T-helper 2 cell treated with Interferon-gamma antibody and Interleukin-4, amounts not matched to agents 100 ng/mL and 5 ng/mL, for 36 hours (primary cell): ENCODE measurements around the gene CACNA1E. TPM values are rescaled to one million over a fixed set of nuclear protein-coding genes. Genes with fewer than 3 reads are reported as not detected.

Source experiments
- intact Hi-C: fragments of 100-400 bp; cut with micrococcal nuclease; formaldehyde crosslinking; loops from one replicate; pipeline ENCODE4 v1.15.1; 2023
- total RNA-seq: library from RNA; stranded (reverse); gene quantifications from 2 replicates; pipeline ENCODE4 v1.2.3, GENCODE V29; 2022

Gene CACNA1E
- total RNA-seq, 1 donor from 2014 or later, result 0.05 TPM

DNA sequence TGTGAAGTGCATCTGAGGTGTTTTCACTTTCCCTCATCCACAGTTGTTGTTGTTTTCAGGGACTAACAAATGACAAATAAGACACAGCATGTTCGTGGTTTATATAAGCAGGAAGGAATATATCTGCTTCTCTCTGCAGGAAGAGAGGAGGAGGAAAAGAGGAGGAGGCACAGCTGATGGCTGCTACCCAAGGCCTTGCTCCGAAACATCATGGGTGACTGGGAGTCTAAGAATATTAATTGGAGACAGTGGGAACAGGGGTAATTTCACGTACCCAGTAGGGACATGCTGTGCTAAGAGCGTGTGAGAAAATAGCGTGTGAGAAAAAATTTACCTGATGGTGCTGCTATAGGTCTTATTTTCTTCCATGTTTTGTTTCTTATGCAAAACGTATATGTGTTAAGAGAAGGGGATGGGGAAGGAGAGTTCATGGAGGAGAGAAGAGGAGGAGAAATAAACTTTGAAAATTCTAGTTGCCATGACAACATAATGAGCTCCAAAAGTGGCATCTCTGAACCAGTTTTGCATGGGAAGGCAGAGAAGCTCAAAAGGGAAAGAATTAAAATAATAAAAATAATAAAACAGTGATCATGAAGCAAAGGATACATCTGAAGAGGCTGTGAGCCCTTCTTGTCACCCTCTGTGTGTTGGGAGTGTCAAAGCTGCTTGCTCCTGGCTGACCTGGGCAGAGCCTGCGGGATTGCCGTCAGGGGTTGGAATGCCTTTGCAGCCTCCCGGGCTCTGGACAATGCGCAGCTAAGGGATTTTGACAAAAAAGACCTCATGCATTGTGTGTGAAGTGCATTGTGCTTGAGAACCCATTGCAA, 192.0 kb downstream of the CACNA1E start:
- intact Hi-C loops, result loop anchor here (5.0 kb wide), 1 partner anchor 198 kb away; no protein-coding TSS in a partner anchor

DNA sequence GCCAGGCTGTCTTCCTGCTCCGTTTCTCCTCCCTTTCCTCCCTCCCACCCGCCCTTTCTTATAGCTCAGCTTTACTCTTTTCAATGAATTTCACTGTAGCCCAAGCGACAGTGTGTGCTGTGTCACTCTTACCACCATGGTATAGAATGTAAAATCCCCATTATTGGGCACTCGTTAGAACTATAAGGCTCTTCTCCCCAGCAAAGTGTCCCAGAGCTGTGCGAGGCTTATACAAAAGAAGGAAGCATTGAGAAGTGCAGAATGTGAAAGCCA, 192.5 kb downstream of the CACNA1E start:
- intact Hi-C loops, result loop anchor here (5.0 kb wide), 1 partner anchor 199 kb away; no protein-coding TSS in a partner anchor

DNA sequence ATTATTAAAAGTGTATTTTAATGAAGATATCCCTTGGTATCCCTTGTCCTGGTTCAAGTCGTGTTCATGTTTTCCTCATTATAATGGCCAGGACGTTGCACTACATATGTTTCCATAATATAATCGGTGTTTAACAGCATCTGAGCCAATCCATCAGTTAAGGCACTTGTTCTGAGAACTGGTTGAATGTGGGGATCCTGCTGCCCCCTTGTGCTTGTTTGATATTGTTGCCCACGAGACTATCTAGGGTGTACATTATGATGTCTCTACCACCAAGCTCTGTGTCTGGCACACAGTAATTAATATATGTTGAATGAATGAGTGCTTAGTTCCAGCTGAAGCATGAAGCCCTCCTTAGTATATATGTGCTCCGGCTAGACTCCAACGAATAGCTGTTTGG, 193.0 kb downstream of the CACNA1E start:
- intact Hi-C loops, result loop anchor here (5.0 kb wide), 1 partner anchor 199 kb away; no protein-coding TSS in a partner anchor

DNA sequence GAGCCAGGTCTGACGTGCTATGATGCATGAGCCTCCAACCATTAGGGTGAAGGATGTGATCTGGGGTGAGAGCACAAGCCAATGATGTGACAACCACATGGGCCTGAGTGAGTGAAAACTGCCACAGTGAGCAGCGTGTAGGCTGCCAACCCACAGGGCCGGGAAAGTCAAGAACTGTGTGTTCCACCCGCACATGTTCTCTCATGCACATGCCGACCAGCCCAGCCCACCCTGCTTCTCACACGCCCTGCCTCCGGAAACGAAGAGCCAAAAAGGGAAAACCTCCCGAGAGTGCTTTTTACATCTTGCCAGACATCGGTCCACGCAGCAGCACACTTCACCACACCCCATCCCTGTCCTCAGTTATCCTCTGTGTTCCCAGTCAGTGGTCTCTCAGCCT, 197.0 kb downstream of the CACNA1E start:
- intact Hi-C loops, result no loop called here

DNA sequence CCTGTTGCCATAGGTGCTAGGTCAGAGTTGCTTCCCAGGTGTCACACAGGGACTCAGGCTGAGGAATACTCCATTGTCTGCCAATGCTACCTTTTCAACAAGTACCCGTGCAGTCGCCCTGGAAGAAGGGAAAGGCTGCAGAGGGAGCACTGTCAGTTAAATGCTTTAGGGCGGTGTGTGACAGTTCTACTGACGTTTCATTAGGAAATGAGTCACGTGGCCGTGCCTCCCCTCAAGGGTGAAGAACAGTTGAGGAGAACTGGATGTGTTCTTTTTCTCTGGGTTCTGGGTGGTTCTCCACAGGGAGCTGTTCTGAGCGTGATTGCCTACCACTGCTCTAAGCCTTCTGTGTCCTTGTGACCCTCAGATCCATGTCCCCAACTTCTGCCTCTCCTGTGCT, 197.6 kb downstream of the CACNA1E start:
- intact Hi-C loops, result no loop called here

DNA sequence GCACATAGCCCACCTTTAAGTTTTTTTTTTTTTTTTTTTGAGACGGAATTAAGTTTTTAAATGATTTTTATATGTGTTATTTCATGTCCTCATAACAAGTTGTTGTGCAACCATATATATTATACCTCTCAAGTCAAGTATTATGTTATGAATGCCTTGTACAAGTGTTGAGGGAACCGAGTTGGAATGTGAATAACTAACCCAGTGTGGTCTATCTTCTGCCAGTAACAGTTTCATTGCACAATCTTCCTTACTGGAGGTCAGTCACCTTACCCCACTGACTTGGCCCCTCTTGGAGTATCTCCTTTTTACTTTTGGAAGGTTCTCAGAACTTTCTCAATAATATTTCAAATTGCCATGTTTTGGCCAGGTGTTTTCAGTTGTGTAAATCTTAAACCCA, 201.9 kb downstream of the CACNA1E start:
- intact Hi-C loops, result no loop called here

DNA sequence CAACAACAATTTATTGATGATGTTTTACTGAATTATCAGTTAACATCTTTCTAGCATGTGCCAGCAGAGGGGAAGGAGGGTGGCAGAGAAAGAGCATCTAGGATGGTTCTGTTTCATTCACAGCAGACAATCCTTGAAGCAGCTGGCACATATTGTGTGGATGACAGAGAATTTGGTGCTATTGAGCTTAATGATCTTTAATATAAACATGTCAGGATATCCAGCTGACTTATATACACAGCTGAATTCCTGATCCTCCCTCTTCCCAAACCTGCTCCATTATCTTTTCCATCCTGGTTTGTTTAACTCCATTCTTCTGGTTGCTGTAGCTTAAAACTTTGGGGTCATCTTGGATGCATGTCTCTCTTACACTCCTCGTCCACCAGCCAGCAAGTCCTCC, 218.6 kb downstream of the CACNA1E start:
- intact Hi-C loops, result no loop called here

DNA sequence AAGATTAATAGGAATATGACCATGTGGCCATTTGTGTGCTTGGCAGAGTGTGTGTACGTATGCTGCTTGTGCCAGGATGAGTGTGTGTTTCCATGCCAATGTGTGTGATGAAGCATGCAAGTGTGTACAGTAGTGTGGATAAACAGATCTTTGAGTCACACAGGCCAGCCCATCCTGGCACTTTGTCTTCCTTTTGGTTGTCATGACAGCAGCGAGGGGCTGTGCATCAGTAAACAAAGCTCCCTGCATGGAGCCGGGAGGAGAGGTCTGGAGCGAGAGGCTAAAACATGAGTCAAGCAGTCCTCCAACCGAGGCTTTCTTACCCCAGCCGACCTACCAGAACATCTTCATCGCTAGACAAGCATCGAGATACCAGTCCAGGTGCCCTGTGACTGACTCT, 221.2 kb downstream of the CACNA1E start:
- intact Hi-C loops, result no loop called here

DNA sequence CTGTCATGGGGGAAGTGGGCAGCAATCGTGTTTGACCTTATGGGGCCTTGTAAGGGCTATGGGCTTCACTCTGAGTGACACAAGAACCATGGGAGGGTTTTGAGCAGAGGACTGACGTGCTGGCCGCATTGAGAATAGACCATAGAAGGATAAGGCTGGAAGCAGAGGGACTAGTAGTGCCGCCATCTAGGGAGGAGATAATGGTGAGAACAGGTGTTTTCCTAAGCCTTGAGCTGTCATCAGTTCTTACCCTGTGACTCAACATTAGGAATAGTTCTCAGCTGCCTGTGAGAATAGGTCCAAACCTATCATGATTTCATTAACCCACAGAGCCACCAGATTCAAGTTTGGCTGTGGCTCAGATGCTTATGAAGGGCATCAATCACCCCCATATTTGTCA, 228.5 kb downstream of the CACNA1E start:
- intact Hi-C loops, result loop anchor here (10.0 kb wide), 1 partner anchor 63 kb away; no protein-coding TSS in a partner anchor

DNA sequence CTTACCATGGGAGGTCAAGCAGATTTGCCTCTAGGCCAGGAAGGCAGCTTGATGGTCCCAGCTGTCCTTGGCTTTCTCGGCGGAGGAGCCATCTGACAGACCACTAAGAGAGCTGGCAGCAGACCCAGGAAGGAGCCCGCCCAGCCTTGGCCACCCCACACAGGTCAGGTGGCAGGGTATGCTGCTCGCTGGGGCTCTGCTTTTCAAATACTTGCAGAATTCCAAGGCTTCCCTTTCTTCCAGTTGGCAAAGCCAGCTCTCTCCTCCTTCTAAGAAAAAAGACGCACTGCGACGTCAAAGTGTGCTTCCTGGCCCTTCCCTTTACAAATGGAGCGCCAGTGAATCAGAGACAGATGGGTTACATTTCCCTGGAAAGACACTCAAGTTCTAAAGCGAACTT, 229.4 kb downstream of the CACNA1E start:
- intact Hi-C loops, result loop anchor here (10.0 kb wide), 1 partner anchor 62 kb away; no protein-coding TSS in a partner anchor

DNA sequence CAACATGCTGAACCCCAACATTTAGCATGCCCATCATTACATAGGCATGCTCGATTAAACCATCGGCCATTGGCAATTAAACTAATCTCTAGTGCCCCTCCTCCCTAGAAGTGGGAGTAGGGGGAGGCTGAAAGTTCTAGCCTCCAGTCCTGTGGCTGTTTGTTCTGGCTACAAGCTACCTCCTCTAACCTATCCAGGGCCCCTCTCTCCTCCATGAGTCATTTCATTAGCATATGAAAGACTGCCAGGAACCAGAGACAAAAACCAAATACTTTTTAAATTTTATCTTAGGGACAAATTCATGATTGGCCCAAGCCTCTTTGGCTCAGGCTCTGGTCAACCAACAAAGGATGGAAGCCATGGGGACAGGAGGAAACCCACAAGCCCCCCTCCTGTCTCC, 231.1 kb downstream of the CACNA1E start:
- intact Hi-C loops, result loop anchor here (10.0 kb wide), 1 partner anchor 60 kb away; no protein-coding TSS in a partner anchor

DNA sequence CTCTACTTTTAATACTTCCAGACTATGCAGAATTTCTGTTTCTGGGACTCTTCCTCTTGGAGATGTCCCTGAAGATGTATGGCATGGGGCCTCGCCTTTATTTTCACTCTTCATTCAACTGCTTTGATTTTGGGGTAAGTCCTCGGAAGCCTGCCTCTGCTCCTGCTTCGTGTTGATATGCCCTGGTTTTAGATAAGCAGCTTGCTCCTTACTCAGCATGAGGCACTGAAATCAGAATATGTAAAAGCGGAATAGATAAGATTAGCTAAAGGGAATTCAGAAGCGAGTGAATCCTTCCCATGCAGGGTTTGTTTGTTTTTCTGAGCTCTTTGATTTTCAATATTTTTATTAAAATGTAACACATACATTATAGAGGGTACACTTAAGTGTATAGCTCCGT, 234.7 kb downstream of the CACNA1E start:
- intact Hi-C loops, result loop anchor here (10.0 kb wide), 1 partner anchor 57 kb away; no protein-coding TSS in a partner anchor

DNA sequence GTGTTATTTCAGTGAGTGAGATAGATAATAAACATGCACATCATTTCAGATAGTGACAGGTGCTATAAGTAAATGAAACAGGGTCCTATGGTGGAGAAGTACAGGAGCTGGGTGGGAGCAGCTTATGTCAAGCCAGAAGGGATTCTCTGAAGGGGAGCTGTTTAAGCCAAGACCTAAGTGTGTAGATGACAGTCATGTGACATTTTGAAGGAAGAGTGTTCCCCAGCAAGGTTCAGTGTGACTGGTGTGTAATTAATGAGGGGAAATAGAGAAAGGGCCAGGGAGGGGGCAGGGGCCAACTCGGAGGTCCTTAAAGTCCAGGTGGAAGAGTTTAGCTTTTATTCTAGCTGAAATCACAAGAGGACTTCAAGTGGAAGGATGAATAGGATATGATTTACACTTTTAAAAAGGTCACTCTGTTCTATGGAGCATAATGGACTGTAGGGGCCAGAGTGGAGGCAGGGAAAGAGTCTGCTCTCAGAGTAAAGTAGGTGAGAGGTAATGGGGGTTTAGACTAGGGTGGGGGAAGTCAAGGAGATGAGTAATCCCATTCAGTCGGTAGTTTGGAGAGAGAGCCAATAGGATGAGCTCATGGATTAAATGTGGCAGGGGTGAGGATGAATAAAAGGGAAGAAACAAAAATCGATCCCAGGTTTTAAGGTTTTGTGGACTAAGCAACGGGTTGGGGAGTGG, 243.1 kb downstream of the CACNA1E start:
- intact Hi-C loops, result no loop called here

DNA sequence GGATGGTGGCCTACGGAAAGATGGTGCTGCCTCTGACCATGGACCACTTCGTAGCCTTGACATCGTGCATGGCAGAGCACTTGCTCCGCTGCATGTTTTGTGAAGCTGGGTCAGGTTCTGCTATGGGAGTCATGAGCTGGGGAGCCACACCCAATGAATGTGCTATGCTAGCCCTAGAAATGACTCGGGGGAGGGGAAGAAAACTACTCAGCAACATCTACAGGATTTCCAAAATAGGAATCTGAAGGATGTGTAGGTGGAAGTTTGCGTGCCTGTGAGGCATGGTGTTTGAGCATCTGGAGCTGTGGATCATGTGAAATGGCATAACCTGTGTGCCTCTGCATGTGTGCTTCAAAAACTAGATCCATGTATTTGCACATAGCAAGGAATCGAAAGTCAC, 247.3 kb downstream of the CACNA1E start:
- intact Hi-C loops, result no loop called here

DNA sequence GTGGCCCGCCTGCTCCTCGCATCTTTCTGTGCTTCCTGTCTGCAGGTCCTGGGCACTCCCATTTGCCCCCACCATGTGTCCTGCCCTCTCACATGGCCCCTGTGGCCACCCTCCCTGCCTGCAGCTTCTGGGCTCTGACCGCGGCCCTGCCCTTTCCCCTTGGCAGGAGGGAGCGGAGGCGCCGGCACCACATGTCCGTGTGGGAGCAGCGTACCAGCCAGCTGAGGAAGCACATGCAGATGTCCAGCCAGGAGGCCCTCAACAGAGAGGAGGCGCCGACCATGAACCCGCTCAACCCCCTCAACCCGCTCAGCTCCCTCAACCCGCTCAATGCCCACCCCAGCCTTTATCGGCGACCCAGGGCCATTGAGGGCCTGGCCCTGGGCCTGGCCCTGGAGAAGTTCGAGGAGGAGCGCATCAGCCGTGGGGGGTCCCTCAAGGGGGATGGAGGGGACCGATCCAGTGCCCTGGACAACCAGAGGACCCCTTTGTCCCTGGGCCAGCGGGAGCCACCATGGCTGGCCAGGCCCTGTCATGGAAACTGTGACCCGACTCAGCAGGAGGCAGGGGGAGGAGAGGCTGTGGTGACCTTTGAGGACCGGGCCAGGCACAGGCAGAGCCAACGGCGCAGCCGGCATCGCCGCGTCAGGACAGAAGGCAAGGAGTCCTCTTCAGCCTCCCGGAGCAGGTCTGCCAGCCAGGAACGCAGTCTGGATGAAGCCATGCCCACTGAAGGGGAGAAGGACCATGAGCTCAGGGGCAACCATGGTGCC, 249.1 kb downstream of the CACNA1E start:
- intact Hi-C loops, result no loop called here

DNA sequence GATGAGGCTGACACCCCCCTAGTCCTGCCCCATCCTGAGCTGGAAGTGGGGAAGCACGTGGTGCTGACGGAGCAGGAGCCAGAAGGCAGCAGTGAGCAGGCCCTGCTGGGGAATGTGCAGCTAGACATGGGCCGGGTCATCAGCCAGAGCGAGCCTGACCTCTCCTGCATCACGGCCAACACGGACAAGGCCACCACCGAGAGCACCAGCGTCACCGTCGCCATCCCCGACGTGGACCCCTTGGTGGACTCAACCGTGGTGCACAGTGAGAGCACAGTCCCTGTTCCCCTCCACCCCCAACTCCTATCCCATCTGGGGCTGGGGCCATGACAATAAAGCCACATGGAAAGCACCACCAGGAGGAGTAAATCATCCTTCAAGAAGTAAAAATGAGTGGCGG, 250.2 kb downstream of the CACNA1E start:
- intact Hi-C loops, result no loop called here

DNA sequence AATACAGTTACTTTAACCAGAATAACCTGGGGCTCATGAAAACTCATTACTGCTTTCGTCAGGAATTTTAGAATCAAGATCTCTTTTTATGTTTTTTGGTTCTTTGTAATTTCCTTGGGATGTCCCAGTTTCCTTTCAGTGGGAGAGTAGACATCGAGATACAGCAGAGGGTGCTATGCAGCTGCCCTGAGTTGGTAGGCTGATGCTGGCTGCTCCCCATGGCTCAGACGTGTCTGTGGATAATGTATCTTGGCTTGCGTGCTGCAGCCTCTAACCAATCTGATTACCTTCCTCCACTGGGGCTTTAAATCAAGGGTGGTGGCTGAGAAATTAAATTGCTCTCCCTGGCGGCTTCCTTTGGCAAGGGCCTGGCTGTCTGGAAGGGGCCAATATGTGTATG, 253.7 kb downstream of the CACNA1E start:
- intact Hi-C loops, result no loop called here

DNA sequence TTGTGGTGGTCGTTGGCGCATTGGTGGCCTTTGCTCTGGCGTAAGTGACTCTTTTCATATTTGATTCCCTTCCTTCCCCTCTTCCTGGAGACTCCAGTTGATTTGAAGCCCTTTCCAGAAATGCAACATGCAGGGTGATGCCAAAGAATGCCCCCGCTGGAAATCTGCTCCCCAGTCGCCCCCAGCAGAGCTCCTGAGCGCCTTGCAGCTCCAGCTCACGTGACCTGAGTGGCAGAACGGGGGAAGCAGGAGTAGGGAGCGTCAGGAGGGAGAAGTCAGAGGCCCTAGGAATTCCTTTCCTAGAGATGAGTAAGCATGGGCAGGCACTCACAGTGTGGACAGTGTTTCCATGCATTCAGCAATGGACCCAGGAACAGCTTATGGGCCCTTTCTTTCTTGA, 255.9 kb downstream of the CACNA1E start:
- intact Hi-C loops, result no loop called here

DNA sequence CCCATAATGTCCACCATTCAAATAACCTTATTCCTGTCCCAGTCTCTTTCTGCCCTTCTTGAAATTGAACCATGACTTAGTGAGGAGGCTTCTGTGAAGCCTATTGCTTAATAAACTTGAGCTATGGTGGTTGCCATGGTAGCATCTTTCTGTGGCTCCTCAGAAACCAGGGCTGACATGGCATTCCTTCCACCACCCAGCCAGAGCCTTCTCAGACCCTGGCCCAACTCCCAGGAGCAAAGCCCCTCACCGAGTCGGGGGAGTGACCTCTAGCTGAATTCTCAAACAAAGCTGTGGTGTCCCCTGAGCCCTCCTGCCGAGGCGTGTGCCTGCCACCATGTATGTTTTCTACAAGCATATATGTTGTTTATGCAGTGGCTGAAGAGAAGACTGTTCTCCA, 259.1 kb downstream of the CACNA1E start:
- intact Hi-C loops, result no loop called here

DNA sequence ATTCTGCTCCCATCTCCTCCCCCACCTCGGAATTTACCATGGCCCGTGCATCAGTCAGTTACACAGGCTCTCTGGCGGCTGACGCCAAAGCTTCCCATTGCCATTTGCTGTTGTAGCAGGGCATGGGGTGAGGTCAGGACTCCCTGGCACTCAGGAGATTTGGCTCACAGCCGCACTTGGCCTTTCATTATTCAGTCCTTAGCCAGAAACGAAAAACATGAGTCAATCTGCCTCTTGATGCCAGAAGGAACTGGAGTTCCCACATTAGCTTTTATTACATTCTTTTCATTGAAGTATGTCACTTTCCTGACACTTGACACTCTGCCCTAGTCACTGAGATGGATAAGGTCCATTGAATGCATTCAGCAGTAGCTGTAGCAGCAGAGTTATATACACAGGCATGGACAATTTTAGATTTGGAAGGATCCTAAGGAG, 260.6 kb downstream of the CACNA1E start:
- intact Hi-C loops, result no loop called here

DNA sequence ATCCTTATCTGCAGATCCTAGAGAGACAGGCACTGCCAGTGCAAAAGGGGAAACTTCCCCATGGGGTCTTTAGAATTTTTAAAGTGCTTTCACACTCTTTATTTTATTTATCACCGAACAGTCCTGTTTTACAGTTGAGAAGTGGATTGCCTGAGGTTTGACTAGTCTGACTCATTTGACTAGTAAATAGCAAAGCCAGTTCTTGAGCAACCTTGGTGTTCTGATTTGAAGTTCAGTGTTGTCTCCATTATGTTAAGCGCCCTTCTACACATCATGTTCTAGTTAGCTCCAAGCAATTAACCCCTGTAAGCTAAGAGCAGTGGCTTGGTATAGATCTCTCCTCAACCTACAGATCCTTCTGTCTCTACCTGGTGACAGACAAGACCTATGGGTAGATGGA, 262.9 kb downstream of the CACNA1E start:
- intact Hi-C loops, result no loop called here

DNA sequence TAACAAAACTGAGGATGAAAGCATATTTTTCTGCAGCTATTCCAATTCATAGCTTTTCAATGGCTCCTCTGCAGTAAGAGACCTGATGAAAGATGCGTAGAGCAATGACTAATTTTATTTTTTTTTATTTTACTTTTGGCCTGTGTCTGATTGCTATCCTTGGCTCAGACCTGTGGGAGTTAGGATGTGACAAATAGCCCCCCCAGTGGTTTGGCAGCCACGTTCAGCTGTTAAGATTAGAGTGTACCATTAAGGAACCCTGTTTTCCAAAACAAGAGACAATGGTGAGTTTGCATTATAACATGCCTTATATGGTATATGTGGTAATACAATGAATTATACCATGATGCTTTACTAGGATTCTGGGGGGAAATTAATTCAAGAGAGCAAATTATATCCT, 264.7 kb downstream of the CACNA1E start:
- intact Hi-C loops, result no loop called here
